Lower leg skin (tissue), 3 donors: ENCODE measurements around the gene ABCA3.

ENCODE experiments used
- POLR2A ChIP-seq, 2 donors: fragments of 450-650 bp; IDR thresholded peaks; one replicate each; pipeline ENCODE4 v1.6.1; 2016 to 2017; ENCODE audit warnings: antibody characterized with exemption in 2 of 2, mild to moderate bottlenecking in 1 of 2, moderate library complexity in 1 of 2
- TF ChIP-seq, protein P1 (sequence below), 3 donors: fragments of 450-650 bp; IDR thresholded peaks; one replicate each; pipeline ENCODE4 v1.5.1; 2016; ENCODE audit warnings: antibody characterized with exemption in 3 of 3, mild to moderate bottlenecking in 3 of 3, moderate library complexity in 2 of 3

DNA sequence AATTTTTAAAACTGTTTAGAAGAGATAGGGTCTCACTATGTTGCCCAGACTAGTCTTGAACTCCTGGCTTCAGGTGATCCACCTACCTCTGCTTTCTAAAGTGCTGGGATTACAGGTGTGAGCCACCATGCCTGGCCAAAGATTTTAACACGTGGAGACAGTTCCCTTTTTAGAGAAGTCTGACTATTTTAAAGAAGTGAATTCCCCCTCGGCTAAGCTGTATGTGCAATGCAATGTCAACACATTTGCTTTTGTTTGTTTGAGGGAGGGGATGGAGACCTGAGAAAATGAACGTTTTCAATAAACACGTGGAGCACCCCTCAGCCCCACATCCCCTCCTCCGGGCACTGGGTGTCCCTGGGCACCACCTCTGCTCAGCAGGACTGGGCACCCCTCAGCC is 58.3 kb downstream of the ABCA3 start:
- TF ChIP-seq, protein P1, sequence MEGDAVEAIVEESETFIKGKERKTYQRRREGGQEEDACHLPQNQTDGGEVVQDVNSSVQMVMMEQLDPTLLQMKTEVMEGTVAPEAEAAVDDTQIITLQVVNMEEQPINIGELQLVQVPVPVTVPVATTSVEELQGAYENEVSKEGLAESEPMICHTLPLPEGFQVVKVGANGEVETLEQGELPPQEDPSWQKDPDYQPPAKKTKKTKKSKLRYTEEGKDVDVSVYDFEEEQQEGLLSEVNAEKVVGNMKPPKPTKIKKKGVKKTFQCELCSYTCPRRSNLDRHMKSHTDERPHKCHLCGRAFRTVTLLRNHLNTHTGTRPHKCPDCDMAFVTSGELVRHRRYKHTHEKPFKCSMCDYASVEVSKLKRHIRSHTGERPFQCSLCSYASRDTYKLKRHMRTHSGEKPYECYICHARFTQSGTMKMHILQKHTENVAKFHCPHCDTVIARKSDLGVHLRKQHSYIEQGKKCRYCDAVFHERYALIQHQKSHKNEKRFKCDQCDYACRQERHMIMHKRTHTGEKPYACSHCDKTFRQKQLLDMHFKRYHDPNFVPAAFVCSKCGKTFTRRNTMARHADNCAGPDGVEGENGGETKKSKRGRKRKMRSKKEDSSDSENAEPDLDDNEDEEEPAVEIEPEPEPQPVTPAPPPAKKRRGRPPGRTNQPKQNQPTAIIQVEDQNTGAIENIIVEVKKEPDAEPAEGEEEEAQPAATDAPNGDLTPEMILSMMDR (IDR thresholded peaks at IDR 0.05) = no peak
- TF ChIP-seq POLR2A (IDR thresholded peaks at IDR 0.05) = no peak
